IgD-negative memory B cell (primary cell): ENCODE data around the gene ANO5. TPM values are rescaled to one million over a fixed set of nuclear protein-coding genes. Genes with fewer than 3 reads are reported as not detected.

Experiments
- H3K27ac Mint-ChIP-seq, 3 donors: one replicate each; pipeline ENCODE4 v1.8.0; 2020 to 2022; ENCODE audit warnings: mild to moderate bottlenecking in 3 of 3, mixed read lengths in 3 of 3, moderate library complexity in 1 of 3
- H3K27me3 Mint-ChIP-seq: one replicate; pipeline ENCODE4 v1.8.0; 2021; ENCODE audit warnings: mixed read lengths
- H3K36me3 Mint-ChIP-seq: one replicate; pipeline ENCODE4 v1.8.0; 2020; ENCODE audit warnings: mild to moderate bottlenecking, mixed read lengths
- H3K4me1 Mint-ChIP-seq, 3 donors: one replicate each; pipeline ENCODE4 v1.8.0; 2020 to 2022; ENCODE audit warnings: mixed read lengths in 3 of 3, mild to moderate bottlenecking in 1 of 3
- H3K4me3 Mint-ChIP-seq, 4 donors: one replicate each; pipeline ENCODE4 v1.8.0; 2020 to 2022; ENCODE audit warnings: mild to moderate bottlenecking in 4 of 4, mixed read lengths in 4 of 4, moderate library complexity in 3 of 4
- H3K9me3 Mint-ChIP-seq, 3 donors: one replicate each; pipeline ENCODE4 v1.8.0; 2020 to 2021; ENCODE audit warnings: mixed read lengths in 3 of 3, mild to moderate bottlenecking in 1 of 3
- polyA plus RNA-seq: library from polyadenylated mRNA; unstranded; fragments of 300-500 nt; fragmentation: Illumina TruSeq; gene quantifications from one replicate; pipeline ENCODE4 v1.2.3, GENCODE V29; 2021

ANO5 gene, protein sequence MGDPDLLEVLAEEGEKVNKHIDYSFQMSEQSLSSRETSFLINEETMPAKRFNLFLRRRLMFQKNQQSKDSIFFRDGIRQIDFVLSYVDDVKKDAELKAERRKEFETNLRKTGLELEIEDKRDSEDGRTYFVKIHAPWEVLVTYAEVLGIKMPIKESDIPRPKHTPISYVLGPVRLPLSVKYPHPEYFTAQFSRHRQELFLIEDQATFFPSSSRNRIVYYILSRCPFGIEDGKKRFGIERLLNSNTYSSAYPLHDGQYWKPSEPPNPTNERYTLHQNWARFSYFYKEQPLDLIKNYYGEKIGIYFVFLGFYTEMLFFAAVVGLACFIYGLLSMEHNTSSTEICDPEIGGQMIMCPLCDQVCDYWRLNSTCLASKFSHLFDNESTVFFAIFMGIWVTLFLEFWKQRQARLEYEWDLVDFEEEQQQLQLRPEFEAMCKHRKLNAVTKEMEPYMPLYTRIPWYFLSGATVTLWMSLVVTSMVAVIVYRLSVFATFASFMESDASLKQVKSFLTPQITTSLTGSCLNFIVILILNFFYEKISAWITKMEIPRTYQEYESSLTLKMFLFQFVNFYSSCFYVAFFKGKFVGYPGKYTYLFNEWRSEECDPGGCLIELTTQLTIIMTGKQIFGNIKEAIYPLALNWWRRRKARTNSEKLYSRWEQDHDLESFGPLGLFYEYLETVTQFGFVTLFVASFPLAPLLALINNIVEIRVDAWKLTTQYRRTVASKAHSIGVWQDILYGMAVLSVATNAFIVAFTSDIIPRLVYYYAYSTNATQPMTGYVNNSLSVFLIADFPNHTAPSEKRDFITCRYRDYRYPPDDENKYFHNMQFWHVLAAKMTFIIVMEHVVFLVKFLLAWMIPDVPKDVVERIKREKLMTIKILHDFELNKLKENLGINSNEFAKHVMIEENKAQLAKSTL
- polyA plus RNA-seq, result not detected

DNA sequence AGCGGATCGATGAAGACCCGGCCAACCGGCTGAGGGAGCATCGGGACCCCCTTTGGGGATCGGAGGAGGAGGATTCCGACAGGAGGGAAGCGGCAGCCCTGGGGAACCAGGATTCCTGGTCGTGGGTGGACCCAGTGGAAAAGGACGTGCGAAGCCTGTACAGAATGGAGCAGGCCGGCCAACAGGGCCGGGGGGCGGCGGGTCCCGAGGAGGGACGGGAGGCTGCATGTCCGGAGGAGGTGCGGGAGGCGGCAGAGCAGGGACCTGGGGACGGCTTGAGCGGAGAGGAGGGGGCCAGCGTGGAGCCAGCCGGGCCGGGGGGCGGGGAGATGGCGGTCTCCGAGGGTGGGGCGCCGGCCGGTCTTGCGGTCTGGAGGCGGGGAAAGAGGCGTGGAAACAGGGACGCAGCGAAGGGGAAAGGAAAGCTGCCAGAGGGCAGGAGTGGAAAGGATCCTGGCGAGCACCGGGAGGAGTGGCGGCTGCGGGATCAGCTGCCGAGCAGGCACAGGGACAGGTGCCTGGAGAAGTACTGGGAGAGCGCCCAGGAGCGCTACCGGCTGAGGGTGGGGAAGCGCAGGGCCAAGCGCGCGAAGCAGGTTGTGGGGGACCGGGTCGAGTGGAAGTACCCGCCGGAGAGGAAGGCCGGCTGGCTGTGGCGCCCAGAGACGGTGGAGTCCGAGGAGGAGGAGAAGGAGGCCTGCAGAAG, at the start of gene ANO5:
Gene ANO5 (plus strand): TSS at position 444 of the 706 bp plus-strand sequence. CDS start 408 bp downstream, outside the sequence.
- Mint-ChIP-seq H3K36me3 (no peaks in the 10 kb centered on the region), H3K27me3 (peaks cover 27% of the 10 kb centered on the region), H3K4me1 (peaks cover 0 to 6% (median 0%) of the 10 kb centered on the region in 3 donors), H3K9me3 (peaks cover 2 to 7% (median 4%) of the 10 kb centered on the region in 3 donors), H3K27ac (no peak within 1 kb of the TSS), H3K4me3 (peak within 1 kb of the TSS in 3 of 4 donors; percentile 57 to 89 (median 81))

DNA sequence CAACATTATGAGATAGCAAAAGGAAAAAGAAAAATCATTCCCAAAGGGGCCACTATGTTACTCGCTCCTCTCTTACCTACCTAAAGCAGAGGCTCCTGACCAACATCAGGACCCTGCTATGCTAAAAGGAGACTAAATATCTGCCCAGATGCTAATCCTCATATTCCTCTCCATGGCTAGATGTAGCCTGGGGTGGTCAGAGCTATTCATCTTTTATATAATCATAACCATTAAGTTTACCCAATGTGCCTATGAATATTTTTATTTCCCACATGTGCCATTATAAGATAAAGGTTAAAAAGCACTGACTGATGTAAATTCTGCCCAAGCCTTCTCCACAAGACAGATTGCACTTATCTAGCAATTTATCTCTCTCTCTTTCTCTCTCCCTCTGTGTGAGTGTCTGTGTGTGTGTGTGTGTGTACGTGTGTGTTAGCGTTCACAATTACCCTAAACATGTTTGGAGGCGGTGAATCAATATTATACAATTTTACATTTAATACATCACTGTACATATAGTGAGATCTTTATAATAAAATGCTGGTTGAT, 41.2 kb upstream of the ANO5 start:
- Mint-ChIP-seq H3K4me3 (no peak overlapping the region), H3K36me3 (peaks cover 2% of the 10 kb centered on the region)

DNA sequence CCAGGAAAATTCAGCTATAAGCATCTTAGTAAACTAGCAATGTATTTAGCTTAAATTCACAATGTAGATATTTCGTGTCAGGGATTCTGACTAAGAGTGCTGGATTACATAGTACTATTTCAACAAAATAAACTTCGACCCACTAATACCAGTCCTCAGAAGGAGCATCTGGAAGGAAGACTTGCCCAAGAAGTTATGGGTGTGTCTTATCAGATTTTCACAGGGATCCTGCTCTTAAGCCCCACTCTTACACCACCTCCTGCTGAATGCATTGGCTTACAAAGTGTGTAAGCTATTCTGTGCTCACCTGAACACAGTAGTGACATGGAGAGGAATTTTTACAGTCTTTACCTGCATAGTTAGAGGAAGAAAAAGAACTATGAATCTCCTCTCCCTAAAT, 35.4 kb upstream of the ANO5 start:
- H3K4me1 Mint-ChIP-seq, result no peaks in the 10 kb centered on the region
- no peaks in the 10 kb centered on the region for H3K9me3 Mint-ChIP-seq
- no peaks in the 10 kb centered on the region for H3K36me3 Mint-ChIP-seq
- H3K27me3 Mint-ChIP-seq, result no peaks in the 10 kb centered on the region
- no peak overlapping the region for H3K27ac Mint-ChIP-seq
- H3K4me3 Mint-ChIP-seq, result no peak overlapping the region

More for the DNA sequence above, 41.2 kb upstream of the ANO5 start:
- no peaks in the 10 kb centered on the region for H3K4me1 Mint-ChIP-seq
- H3K9me3 Mint-ChIP-seq, result peaks cover 2 to 7% (median 4%) of the 10 kb centered on the region in 3 donors
- no peaks in the 10 kb centered on the region for H3K27me3 Mint-ChIP-seq
- H3K27ac Mint-ChIP-seq, result no peak overlapping the region

DNA sequence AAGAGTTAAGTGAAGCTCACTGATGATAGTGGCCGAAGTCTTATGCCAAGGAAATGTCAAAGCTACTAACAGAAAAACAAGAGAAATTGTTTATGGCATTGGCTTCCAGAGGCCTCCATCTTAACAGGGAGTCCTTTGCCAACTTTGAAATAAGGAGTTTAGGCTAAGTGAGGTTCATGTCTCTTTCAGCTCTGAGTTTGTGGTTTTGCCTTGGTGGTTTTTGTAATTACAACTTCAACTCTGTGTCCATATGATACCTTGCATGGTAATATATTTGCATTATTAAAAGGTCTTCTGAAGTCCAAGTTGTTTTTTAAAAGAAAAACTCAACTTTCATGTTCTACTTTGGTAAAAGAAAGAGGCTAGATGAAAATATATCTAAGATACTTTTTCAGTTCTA, 31.4 kb upstream of the ANO5 start:
- no peaks in the 10 kb centered on the region for H3K9me3 Mint-ChIP-seq
- H3K4me1 Mint-ChIP-seq, result no peaks in the 10 kb centered on the region

DNA sequence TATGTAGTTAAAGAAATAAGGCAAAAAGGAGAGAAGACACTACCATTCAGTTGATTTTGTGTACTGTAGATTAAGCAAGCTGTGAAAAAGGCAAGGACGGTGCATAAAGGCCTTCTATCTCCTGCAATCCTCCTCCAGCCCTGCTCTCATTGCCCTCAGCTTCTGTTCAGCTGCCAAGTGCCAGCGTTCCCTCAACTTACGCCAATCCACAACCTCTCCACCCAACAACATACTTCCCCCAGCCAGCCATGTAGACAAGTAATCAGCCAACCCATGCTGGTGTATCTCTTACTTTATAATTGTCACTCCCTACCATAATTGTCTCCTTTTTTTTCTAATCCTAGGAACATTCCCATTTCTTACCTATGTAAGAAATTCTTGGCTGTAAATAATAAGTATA, 30.1 kb upstream of the ANO5 start:
- Mint-ChIP-seq H3K9me3 (no peaks in the 10 kb centered on the region), H3K27me3 (no peaks in the 10 kb centered on the region), H3K4me1 (no peaks in the 10 kb centered on the region), H3K4me3 (no peak overlapping the region), H3K27ac (no peak overlapping the region), H3K36me3 (no peaks in the 10 kb centered on the region)

More for the DNA sequence above, 31.4 kb upstream of the ANO5 start:
- H3K36me3 Mint-ChIP-seq, result no peaks in the 10 kb centered on the region
- no peak overlapping the region for H3K27ac Mint-ChIP-seq
- H3K27me3 Mint-ChIP-seq, result no peaks in the 10 kb centered on the region
- no peak overlapping the region for H3K4me3 Mint-ChIP-seq

DNA sequence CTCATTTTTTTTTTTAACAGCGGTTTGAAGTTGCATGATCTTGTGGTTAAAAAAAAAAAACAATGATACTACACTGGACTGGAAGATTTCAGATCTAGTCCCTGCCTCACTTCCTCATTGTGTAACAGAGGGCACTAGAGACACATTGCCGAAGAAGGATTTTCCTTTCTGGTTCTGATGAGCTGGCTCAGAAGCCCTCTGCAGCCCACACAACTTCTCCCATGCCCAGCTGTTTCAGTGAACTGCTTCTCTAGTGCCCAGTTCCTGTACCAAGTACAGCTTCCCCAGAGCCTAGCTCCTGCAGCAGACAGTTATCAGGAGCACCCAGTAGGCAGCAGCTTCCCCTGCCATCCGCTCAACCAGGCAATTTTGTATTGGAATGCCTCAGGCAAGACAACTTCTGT, 29.5 kb upstream of the ANO5 start:
- no peaks in the 10 kb centered on the region for H3K9me3 Mint-ChIP-seq
- no peak overlapping the region for H3K27ac Mint-ChIP-seq
- no peak overlapping the region for H3K4me3 Mint-ChIP-seq
- H3K36me3 Mint-ChIP-seq, result no peaks in the 10 kb centered on the region
- no peaks in the 10 kb centered on the region for H3K27me3 Mint-ChIP-seq
- no peaks in the 10 kb centered on the region for H3K4me1 Mint-ChIP-seq

DNA sequence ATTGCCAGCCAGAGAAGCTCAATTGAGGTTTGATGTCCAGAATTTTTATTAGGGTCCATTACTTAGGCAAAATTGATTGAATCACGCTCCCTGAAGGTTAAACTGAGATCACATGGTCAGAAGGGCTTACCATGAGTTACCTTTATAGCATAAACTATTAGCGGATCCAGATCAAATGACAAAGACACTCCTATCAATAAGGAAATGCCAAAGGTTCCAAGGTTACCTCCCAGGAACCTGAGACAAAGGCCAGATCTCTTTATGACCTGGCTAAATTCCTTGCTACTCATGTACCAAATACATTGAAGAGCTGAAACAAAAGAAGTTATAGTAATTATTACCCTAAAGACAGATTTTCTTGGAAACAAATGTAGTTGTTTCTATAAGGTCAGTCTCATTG, 27.8 kb upstream of the ANO5 start:
- Mint-ChIP-seq H3K4me3 (no peak overlapping the region), H3K36me3 (no peaks in the 10 kb centered on the region), H3K27me3 (no peaks in the 10 kb centered on the region), H3K4me1 (no peaks in the 10 kb centered on the region), H3K27ac (no peak overlapping the region), H3K9me3 (no peaks in the 10 kb centered on the region)

DNA sequence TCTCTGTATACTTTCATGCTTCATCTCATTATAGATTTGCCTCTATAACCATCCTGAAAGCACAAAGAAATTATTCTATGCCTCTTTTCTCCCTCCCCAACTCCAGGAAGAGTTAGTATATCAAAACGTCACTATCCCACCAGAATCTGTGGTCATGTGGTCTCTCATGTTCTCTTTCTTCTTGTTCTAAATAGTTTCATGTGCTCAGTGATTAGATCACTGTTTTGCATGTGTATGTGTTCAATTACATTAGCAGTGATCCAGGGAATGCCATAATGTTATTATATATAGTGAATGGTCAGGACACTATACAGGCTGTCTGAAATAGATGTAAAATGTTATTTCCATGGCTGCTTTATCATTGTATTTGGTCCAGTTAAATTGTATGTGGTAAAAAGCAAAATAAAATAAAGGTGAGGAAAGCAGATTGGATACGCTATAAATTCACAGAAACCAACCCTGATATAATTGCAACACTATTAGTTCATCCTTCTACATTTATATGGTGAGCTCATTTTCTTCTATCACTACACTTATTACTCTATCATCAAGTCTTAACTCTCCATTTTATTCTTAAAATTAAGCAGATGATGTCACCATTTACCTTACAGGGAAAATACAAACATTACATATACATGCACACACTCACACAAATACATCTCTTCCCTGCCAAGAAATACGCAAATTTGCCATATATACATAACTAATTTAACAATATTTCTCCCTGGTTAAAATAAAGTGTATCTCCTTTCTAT, 26.9 kb upstream of the ANO5 start:
- H3K27me3 Mint-ChIP-seq, result no peaks in the 10 kb centered on the region
- no peak overlapping the region for H3K27ac Mint-ChIP-seq
- H3K4me3 Mint-ChIP-seq, result no peak overlapping the region
- no peaks in the 10 kb centered on the region for H3K9me3 Mint-ChIP-seq
- no peaks in the 10 kb centered on the region for H3K36me3 Mint-ChIP-seq
- no peaks in the 10 kb centered on the region for H3K4me1 Mint-ChIP-seq

DNA sequence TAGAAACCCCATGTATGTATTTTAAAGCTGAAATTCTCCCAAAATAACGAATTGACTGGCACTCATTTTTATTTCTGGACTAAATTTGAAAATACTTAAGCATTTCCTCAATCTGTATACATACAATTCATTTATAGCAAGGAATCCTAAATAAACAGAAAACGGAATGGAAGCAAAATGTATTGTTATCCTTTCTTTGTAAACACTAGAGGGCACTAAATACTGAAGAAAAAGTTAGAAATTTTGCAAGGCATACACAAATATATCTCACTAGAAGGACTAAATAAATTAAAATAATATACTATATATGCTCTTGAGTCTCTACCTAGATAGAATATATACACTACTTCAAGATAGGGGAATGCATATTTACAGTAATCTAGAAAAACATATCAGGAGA, 23.1 kb upstream of the ANO5 start:
- H3K27ac Mint-ChIP-seq, result no peak overlapping the region
- H3K4me3 Mint-ChIP-seq, result no peak overlapping the region
- H3K4me1 Mint-ChIP-seq, result no peaks in the 10 kb centered on the region
- no peaks in the 10 kb centered on the region for H3K27me3 Mint-ChIP-seq
- no peaks in the 10 kb centered on the region for H3K36me3 Mint-ChIP-seq
- H3K9me3 Mint-ChIP-seq, result peaks cover 0 to 2% (median 0%) of the 10 kb centered on the region in 3 donors

DNA sequence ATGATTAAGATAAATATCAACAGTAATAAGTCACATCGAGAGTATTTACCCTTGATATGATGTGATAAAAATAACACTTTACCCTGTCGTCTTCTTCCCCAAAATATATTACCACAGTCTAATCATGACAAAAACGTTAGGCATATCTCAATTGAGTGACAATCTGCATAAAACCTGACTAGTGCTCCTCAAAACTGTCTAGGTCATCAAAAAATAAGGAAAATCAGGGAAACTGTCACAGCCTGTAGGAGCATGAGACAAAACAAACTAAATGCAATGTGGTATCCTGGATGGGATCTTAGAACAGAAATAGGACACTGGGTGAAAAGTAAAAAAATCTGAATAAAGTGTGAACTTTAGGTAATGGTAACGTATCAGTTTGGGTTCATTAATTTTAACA, 19.4 kb upstream of the ANO5 start:
- Mint-ChIP-seq H3K9me3 (peaks cover 0 to 6% (median 2%) of the 10 kb centered on the region in 3 donors), H3K36me3 (no peaks in the 10 kb centered on the region), H3K4me1 (no peaks in the 10 kb centered on the region), H3K27me3 (no peaks in the 10 kb centered on the region), H3K4me3 (no peak overlapping the region), H3K27ac (no peak overlapping the region)

DNA sequence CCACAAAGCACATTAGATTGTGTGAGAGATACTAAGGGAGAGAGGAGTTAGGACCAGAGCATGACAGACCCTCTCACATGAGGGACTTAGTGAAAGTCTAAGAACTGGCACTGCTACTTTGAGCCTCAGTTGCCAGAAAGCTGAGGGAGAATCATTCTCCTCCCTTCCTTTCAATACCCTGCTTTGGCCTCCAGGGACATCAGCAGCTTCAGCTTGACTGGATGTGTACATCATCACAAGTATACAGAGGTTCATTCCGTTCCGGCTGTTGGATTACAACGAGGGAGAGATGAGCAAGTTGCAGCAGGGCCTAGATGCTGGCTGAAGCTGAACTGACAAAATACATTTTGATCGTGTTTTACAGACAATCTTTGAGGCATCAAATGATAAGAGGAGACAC, 15.7 kb upstream of the ANO5 start:
- Mint-ChIP-seq H3K27ac (peak overlapping the region in 1 of 3 donors; percentile 72), H3K4me1 (no peaks in the 10 kb centered on the region), H3K27me3 (no peaks in the 10 kb centered on the region)

DNA sequence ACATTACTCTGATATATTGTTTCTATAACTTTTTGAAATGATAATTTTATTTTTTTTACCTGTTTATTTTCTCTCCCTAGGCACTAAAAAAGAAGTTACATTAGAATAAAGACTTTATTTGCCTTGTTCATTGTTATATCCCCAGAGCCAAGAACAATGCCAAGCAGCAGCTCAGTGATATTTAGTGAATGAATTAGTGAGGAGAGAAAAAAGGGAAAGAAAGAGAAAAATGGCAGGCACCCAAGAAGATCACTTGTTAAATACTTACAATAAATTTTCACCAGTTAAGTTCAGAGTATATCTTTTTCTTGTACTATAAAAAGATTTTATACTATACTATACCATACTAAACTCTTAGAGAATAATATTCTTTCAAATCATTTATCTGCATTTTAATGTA, 13.3 kb upstream of the ANO5 start:
- Mint-ChIP-seq H3K27ac (no peak overlapping the region), H3K4me3 (no peak overlapping the region), H3K36me3 (no peaks in the 10 kb centered on the region), H3K27me3 (no peaks in the 10 kb centered on the region), H3K9me3 (peaks cover 0 to 6% (median 0%) of the 10 kb centered on the region in 3 donors), H3K4me1 (no peaks in the 10 kb centered on the region)

More for the DNA sequence above, 15.7 kb upstream of the ANO5 start:
- Mint-ChIP-seq H3K4me3 (no peak overlapping the region), H3K9me3 (peaks cover 0 to 6% (median 2%) of the 10 kb centered on the region in 3 donors), H3K36me3 (no peaks in the 10 kb centered on the region)

DNA sequence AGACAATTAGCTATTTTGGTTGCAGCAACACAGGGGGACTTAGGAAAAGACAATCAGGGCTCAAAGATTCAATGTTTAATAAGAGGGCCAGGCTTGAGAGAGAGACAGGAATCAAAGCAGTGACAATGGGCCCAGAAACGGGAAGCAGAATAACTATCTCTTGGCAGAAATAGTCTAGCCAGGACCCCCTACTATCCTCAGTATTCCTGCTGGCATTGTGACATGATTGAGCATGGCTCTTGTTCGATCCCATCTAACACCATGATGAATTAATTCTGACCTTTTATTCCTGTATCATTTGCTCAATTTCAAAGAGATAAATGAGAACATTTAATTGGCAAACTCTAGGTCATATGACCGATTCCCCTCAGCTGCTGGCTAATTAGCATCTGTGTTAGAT, 12.8 kb upstream of the ANO5 start:
- Mint-ChIP-seq H3K4me1 (no peaks in the 10 kb centered on the region), H3K36me3 (no peaks in the 10 kb centered on the region), H3K27ac (no peak overlapping the region), H3K9me3 (peaks cover 0 to 6% (median 0%) of the 10 kb centered on the region in 3 donors), H3K27me3 (no peaks in the 10 kb centered on the region), H3K4me3 (no peak overlapping the region)

DNA sequence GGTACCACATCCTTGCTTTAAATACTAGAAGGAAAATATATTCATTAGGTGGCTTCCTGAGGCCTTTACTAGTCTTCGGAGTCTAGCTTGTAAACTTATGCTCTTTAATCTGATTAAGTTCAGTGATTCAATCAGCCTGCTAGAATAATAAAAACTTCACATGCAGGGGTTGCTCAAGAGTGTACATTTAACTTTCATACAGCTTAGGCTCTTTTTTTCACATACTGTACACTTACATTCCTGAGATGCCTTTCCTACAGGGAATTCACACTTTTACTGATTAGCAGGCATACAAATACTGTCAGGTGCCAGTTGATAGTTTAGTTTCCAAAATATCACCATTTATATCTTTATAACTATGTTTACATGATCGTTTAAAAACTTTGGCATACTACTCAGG, 3.2 kb upstream of the ANO5 start:
- Mint-ChIP-seq H3K9me3 (peaks cover 2 to 8% (median 4%) of the 10 kb centered on the region in 3 donors), H3K27me3 (peaks cover 25% of the 10 kb centered on the region), H3K27ac (no peak overlapping the region), H3K4me3 (no peak overlapping the region), H3K36me3 (peaks cover 2% of the 10 kb centered on the region), H3K4me1 (peaks cover 0 to 6% (median 0%) of the 10 kb centered on the region in 3 donors)
